NT2/D1 (cell line): ENCODE measurements around the gene ARHGAP22.

Experiments used
- SUZ12 ChIP-seq: IDR thresholded peaks from 2 replicates; pipeline ENCODE4 v1.6.1; 2011; ENCODE audit not compliant: insufficient read length, insufficient read depth; ENCODE audit errors: extremely low read depth
- YY1 ChIP-seq: IDR thresholded peaks from 2 replicates; pipeline ENCODE4 v1.6.1; 2011; ENCODE audit not compliant: insufficient read length, insufficient read depth
- ZNF274 ChIP-seq: IDR thresholded peaks from 2 replicates; pipeline ENCODE4 v1.6.1; 2011; ENCODE audit warnings: mild to moderate bottlenecking, low read depth, low read length

DNA sequence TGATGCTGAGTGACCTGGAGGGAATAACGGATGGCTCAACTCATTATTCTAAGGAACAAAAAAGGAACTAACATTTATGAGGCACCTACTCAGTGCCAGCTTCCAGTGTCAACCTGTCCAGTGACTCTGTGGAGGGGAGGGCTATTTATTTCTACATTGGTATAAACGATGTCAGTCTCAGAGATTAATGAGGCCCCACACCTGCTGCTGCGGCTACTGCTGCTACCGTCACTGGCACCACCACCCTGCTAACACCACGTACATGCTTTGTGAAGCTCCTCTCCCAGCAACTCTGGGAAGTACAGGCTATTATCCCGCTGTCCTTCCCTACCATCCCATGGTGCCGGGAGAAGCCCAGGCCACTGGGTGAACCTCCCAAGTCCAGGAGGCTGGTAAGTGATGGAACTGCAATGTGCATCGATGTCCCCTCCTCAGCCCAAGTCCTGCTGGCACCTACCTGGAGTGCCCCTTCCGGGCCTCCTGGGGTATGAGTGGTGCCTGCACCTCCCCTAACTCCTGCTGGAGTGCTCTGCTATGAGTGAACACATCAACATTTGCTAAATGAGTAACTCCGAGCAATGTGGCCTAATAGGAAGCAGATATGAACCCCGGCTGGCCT, 101.5 kb downstream of the ARHGAP22 start:
- TF ChIP-seq YY1 (no peak), ZNF274 (no peak), SUZ12 (no peak)
